HUDEP-2 (cell line): ENCODE results near the gene KIF25.
"Not testable (repeated sequence)": the region's sequence is repeated elsewhere in the genome, so short reads cannot be mapped to it uniquely, and the experiment has no call there.

Experiments
- DNase-seq, 76 experiments: peaks; one replicate each; lab custom pipeline; 2025; ENCODE audit not compliant: unreplicated experiment in 76 of 76; lab: John Stamatoyannopoulos, UW

KIF25 gene

DNA sequence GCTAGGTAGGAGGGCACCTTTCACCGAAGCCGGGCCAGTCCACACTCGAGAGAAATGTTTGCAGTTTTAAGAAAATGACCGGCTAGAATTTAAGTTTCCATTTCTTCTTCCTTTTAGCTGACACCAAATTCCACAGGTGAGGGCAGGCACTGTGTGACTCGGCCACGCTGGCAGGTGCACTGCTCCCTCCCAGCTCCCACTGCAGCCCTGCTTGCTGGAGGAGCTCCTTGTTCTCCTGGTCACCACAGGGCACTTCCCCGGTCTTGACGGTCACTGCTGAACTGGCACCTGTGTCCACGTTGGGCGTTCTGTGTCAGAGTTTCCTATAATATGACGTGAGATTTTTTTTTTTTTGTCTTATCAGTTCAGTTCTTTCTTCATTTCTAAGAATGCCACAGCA, 3.6 kb upstream of the KIF25 start:
- DNase-seq: no peak

DNA sequence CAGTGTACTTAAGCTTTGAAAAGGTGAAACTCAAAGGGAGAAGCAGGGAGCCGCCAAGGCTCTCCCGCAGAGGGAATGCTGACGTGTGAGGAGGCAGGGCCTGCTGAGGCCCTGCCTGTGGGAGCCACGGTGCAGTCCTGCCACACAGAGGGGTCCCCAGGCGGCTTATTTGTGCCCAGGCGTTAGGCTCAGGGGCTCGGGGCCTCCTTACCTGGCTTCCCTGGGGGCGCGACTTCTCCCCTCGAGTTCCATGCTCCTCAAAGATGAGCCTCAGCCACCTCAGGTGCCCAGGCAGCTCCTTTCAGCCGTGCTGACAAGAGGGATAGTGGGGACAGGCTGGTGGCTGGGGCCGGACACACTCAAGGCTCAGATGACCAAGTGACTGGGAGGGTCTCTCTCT, 2.2 kb upstream of the KIF25 start:
- DNase-seq: no peak

DNA sequence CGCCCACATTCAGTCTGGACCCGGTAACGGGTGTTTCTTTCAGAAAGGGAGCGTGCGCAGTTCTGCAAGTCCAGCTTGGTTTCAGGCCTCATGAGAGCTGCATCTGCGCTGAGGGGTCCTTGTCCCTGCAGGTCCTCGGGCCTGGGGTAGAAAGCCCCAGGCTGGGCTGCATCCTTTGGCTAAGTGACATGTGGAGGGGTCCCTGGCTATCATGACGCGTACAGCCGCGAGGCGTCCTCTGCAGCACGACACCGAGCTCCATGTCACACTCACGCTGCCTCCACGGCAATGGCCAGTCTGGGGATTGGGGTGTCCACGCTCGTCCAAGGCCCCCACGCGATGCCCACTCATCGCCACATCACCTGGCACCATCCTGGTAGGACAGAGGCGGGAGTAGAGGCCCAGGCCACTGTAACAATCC, 1.7 kb upstream of the KIF25 start:
- no peak for DNase-seq

DNA sequence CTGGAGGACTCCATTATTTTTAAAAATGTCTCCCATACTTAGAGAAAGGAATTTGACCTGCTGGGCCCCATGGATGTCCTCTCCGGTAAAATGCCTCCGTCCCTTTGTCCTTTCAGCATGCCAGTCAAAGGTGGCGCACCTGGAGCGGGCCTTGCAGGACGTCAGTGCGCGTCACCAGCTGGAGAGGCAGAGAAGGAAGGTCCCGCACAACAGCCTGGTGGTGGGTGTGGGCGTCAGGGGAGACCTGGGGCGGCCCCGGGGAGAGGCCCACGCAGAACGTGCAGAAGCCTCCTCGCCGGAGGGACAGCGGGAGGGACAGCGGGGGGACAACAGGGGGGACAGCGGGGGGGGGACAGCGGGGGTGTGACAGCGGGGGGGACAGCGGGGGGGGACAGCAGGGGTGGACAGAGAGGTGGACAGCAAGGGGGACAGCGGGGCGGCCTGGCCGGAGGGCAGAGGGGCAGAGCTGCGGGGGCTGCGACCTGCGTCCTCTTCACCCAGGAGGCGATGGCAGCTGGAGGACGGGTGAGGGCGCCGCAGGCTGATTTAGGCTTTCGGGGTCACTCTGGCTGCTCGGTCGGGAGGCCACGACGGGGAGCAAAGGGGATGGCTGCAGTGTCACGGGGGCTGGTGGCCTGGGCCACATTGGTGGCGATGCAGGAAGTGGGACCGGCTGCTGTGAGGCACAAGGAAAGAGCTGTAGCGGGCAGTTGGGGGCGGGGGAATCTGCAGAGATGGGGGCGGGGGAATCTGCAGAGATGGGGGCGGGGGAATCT, 859 bp upstream of the KIF25 start:
- DNase-seq: no peak

DNA sequence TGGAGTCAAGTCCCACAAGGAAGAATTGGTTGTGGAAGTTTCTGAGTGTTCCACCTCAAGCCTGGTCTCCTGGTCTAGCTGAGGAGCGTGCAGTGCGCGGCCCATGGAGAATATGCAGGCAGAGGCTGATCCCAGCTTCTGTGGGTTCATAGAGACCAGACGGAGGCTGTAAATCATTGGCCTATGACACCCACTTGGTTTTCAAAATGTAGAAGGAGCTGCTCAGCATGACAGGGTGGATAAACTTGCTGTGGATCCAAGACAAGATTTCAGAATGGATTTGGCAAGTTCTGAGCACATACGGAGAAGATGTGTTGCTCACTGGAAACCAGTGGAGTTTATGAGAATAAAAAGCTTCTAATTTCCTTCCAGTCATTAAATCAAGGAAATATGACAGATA, 744 bp downstream of the KIF25 start:
- no peak for DNase-seq

DNA sequence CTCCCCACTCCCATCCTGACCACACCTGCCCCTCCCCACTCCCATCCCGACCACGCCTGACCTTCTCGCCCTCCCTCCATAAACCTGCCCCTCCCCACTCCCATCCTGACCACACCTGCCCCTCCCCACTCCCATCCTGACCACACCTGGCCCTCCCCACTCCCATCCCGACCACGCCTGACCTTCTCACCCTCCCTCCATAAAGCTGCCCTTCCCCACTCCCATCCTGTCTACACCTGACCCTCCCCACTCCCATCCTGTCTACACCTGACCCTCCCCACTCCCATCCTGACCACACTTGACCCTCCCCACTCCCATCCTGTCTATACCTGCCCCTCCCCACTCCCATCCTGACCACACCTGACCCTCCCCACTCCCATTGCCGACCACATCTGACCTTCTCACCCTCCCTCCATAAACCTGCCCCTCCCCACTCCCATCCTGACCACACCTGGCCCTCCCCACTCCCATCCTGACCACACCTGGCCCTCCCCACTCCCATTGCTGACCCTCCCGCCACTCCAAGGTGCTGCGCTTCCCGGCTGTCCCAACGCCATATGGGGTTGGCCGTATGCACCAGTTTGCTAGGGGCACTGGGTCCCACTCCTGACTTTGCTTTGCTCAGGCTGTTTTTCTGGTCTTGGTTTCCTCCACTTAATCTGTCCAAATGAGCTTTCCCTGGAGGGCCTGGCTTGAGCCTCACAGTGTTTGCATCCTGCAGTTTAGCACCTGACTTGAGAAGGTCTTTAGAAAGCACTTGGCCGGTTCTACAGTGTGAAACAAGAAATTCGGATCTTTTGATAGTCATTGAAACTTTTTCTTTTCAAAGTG, 2.9 kb downstream of the KIF25 start:
- DNase-seq: no peak

DNA sequence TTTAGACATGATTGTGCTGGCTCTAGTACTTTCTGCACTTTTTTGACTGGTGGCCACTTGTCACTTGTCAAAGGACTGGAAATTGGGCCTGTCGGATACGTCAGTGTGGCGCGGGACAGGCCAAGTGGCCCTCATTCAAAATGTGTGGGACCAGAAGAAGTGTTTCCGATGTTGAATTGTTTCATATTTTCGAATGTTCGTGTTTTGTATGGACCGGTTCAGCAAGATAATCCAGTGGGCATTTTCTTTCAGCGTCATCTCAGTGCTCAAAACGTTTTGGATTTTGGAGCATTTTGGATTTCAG, 3.5 kb downstream of the KIF25 start:
- DNase-seq: no peak

DNA sequence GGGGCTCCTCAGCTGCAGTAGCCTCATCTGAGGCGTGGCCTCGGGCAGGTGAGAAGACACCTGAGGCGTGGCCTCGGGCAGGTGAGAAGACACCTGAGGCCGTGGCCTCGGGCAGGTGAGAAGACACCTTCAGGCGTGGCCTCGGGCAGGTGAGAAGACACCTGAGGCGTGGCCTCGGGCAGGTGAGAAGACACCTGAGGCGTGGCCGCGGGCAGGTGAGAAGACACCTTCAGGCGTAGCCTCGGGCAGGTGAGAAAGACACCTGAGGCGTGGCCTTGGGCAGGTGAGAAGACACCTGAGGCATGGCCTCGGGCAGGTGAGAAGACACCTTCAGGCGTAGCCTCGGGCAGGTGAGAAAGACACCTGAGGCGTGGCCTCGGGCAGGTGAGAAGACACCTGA, 4.0 kb downstream of the KIF25 start:
- not testable (repeated sequence) for DNase-seq

DNA sequence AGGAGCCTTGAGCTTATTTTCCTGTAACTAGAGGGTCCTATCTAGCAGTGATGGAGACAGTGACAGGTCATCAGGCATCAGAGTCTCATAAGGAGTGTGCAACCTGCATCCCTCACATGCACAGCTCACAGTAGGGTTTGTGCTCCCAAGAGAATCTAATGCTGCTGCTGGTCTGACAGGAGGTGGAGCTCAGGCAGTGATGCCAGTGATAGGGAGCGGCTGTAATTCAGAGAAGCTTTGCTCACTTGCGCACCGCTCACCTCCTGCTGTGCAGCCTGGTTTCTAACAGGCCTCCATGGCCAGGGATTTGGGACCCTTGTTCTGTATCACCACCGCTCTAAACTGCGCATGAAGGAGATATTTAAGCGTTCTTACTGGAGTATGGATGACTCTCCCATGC, 5.3 kb downstream of the KIF25 start:
- no peak for DNase-seq

DNA sequence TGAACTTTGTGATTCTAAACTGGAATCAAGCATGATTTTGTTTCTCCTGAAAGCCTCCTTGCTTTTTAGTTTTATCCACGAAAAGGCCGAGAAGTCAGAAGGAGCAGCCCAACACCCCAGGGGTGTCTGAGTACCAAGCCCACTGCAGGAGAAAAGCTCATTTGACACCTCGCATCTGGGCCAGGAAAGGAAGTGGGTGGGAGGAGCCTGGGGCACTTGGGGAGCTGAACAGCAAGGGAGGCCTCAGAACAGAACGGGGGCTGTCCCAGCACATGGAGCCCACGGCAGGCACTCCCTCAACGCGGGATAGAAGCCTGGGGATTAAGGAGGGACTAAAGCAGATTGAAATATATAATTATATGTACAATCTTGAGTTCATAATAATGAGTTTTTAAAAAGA, 6.6 kb downstream of the KIF25 start:
- DNase-seq: no peak

DNA sequence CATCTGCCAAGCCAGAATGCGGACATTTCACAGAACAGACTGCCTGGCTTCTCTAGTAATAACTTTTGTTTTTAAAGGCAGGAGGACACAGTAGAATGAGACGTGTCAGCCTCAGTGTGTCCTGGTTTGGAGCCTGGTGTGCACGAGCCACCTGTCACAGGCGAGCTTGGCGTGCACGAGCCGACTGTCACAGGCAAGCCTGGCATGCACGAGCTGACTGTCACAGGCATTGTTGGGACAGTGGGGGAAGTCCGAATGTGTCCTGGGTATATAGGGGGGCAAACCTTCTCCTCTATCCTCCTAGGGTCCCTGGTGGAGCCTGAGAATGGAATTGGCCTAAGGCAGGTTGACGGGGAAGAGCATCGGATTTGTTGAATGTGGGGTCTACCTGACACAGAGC, 7.5 kb downstream of the KIF25 start:
- DNase-seq: no peak

DNA sequence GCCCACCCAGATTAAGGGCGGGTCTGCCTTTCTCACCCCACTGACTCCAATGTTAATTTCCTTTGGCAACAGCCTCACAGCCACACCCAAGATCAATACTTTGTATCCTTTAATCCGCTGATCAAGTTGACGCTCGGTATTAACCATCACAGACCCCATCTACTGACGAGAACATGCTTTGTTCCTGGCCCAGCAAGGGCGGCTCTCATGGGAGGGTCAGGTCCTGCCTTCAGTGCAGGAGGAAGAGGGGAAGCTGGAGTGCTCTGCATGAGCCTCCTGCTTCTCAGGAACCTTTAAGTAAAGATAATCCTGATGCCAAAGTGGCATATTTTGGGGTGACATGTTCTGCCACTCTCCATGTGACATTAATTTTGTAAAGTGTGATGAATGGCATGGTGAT, 8.3 kb downstream of the KIF25 start:
- no peak for DNase-seq

DNA sequence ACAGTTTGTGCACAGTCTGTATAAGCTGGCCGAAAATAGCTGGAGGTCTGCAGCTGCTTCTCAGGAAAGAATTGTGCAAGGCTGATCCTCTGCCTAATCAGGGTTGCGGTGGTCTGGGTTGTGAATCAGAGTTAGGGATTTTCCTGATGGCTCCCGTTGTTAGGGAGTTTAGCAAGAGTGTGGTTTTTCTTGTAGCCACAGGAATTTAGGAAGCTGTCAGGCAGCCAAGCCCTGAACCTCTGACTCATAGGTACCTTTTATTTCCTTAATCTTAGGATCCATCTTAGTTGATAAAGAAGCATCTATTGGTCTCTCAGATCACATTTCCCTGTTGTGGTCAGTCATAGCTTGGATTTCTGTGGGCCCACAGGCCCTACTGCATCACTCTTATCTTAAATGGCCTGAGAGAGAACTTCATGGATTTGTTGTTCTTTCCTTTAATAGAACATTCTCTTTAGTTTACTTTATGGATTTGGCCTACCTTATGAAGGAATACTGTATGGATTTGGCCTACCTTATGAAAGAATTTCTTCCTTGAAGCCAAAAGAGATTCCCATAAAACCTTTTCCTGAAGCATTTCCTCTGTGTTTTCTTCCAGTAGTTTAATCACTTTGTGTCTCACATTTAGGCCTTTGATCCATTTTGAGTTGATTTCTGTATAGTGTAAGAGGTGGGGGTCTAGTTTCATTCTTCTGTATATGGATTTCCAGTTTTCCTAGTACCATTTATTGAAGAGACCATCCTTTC, 10.3 kb downstream of the KIF25 start:
- DNase-seq: no peak

DNA sequence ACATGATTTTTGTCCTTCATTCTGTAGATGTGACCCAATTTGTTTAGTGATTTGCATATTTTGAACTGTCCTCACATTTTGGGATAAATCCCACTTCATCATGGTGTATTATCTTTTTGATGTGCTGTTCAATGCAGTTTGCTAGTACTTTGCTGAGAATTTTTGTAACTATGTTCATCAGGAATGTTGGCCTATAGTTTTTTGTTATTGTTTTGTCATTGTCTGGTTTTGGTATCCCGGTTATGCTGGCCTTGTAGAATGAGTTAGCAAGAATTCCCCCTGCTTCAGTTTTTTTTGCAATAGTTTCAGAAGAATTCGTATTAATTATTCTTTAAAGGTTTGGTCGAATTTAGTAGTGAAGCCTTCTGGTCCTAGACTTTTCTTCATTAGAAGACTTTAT, 11.9 kb downstream of the KIF25 start:
- DNase-seq: no peak

DNA sequence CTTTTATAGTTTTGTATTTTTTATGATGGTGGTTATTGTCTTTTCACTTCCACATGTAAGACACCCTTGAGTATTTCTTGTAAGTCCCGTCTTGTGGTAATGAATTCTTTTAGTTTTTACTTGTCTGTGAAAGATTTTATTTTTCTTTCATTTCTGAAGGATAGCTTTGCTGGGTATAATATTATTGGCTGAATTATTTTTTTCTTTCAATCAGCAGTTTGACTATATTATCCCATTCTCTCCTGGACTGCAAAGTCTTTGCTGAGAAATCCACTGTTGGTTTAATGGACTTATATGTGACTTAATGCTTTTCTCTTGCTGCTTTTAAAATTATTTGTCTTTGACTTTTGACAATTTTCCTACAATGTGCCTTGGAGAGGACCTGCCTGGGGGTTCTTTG, 13.8 kb downstream of the KIF25 start:
- DNase-seq: no peak

DNA sequence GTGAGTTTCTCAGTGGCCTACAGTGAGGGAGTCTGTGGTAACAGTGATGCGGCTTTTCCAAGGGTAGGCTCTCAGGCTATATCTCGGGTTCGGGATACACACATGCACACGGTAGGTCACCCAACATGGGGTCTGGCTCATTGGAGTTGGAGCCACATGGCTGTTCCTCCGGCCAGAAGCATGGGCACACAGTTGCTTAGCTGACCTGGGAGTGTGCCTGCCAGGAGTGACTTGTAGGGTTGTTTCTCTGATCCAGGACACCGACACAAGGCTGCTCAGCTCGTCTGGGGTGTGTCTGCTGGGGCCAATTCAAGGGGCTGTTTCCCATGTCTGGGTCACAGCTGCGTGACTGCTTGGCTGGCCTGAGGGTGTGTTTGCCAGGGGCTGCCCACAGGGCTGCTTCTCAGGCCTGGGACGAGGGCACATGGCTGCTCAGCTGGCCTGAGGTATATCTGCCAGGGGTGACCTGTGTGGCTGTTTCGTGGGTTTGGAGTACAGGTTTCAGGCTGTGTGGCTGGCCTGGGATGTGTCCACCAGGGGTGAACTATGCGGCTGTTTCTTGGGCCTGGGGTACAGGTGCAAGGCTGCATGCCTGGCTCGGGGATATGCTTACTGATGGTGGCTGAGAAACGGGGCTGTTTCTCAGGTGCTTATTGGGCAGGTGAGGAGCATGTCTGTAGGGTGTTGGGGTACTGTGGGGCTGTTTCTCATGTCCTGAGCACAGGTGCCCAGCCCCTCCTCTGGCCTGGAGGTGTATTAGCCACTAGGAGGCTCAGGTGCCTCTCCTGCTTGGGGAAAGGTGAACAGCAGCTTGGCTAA, 15.2 kb downstream of the KIF25 start:
- DNase-seq: no peak

DNA sequence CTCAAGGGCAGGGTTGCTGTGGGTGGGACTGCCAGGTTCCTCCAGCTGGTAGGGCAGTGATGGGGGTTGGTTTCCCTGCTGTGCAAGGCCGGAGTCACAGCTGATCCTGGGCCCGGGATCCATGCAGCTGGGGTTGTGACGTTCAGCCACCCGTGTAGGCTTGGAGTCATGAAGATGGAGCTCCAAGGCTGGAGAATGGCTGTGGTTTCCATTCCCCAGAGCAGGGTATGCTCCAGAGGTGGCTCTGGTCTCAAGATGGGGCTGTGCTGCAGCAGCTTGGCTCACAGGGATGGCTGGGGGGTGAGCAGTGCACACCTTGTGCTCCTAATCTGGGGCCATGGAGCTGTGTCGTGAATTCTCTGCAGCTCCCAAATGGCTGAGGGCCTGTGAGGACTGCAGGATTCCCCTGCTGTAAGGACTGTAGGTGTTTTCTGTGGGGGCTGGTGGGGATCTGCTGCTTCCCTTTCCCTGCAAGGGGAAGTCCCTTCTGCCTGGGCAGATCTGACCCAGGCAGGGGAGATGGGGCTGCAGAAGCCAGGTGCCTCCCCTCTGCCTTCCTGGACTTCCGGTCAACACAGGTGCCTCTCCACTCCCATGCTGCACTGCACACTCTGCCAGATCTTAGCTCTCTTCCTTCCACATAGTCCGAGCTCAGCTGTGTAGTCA, 15.9 kb downstream of the KIF25 start:
- no peak for DNase-seq

DNA sequence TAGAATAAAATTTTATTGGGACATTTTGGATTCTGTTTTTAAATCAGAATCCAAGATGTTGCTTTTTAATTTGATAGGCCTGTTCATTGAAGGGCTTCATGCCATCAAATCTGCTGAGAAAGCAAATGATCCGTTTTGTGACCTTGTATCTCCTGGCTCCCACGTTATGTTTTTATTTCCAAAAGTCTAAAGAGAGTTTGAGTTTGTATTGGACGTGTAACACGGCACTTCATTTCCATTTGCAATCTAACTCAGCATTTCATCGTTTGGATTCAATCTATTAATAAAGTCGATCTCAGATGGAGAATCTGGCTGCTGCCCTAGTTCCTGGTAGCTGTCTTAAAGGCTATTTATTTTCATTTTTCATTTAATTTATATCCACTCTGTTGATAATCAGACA, 17.0 kb downstream of the KIF25 start:
- DNase-seq: no peak

DNA sequence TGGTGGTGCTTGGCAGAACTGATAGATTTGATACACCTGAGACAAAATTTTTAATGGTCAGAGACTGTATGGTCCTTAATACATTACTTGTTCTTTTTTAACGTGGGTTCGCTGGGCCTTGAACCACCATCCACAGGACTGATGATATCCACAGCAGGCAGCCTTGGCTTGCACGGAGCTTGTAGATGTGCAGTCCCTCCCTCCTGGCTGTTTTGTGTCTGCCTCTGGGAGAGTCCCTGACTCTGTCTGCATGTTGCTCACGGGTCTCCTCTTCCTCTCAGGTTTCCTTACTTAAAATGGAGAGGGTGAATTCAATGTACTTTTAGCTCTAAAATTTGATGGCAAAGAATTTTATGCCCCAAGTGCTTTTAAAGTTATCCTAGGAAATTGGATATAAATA, 17.5 kb downstream of the KIF25 start:
- no peak for DNase-seq

DNA sequence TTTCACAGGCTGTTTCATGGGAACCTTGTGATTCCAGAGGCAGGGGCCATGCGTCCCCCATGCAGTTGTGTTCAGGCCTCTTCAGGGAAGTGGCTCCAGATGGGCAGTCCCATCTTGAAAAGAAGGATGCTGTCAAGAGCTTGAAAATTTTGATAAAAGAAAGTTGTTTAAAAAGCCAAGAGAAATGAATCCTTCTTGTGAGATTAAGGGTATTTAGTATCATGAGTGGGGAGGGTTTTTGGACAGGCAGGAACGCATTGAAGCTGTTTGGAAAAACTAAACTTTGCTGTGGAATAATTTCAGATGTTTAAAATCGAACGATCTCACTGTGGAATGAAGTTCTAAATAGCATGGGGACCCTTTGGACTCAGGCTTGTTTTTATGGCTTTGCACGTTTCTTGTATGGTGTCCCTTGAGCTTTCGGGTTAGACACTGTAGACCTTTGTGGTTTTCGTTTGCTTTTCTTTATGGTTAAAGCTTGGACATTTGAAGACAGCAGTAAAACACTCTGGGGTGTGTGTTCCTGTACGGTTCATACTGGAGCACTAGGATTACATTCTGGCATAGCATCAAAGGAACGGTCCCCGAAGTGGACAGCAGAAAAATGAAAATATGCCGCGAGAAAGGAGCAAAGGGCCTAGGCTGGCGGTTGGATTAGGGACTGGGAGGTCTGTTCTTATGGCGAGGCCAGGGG, 18.2 kb downstream of the KIF25 start:
- DNase-seq: no peak
